H1 (cell line): ENCODE data around the gene FLVCR1. TPM values are rescaled to one million over a fixed set of nuclear protein-coding genes. Genes with fewer than 3 reads are reported as not detected.

Source experiments
- CTCF ChIA-PET: fragments of 300-600 bp; sonication (Branson Sonifier 250); formaldehyde crosslinking; loops from one replicate; lab custom pipeline; 2021; ENCODE audit not compliant: partially characterized antibody; lab: Charles Lee
- POLR2A ChIA-PET: fragments of 300-600 bp; sonication (Branson Sonifier 250); formaldehyde crosslinking; loops from one replicate; lab custom pipeline; 2021; ENCODE audit warnings: inconsistent platforms; ENCODE audit not compliant: partially characterized antibody; lab: Charles Lee
- DNase-seq, 2 experiments: peaks; one replicate each; pipeline versions ENCODE4 v3.0.0 to v3.0.0-alpha.2; 2010 to 2022; ENCODE audit warnings: low spot score in 2 of 2, low read depth in 1 of 2, mixed read lengths in 1 of 2
- FAIRE-seq: peaks from 2 replicates; lab custom pipeline; 2011; peaks lifted over from hg19 to GRCh38; lab: Jason Lieb, UNC
- H2AFZ ChIP-seq: 2 replicates; pipeline ENCODE4 v1.8.1; 2012; ENCODE audit warnings: low read length, inconsistent platforms
- H2AK5ac ChIP-seq: 2 replicates; pipeline ENCODE4 v1.6.1; 2013; ENCODE audit warnings: low read depth, low read length
- H2BK120ac ChIP-seq: replicated peaks from 2 replicates; pipeline ENCODE3; 2013; ENCODE audit warnings: low read depth, low read length, inconsistent platforms
- H2BK12ac ChIP-seq: 2 replicates; pipeline ENCODE4 v1.6.1; 2013; ENCODE audit warnings: low read depth, low read length
- H2BK15ac ChIP-seq: 2 replicates; pipeline ENCODE4 v1.6.1; 2013; ENCODE audit warnings: low read length
- H2BK20ac ChIP-seq: 2 replicates; pipeline ENCODE4 v1.6.1; 2013; ENCODE audit warnings: low read length
- H2BK5ac ChIP-seq: 2 replicates; pipeline ENCODE4 v1.6.1; 2013; ENCODE audit warnings: low read depth, low read length
- H3K14ac ChIP-seq: 2 replicates; pipeline ENCODE4 v1.6.1; 2013; ENCODE audit warnings: inconsistent platforms; ENCODE audit not compliant: insufficient read length
- H3K18ac ChIP-seq: 2 replicates; pipeline ENCODE4 v1.6.1; 2013; ENCODE audit warnings: low read length; ENCODE audit errors: extremely low read depth
- H3K23ac ChIP-seq: 2 replicates; pipeline ENCODE4 v1.6.1; 2013; ENCODE audit warnings: inconsistent platforms; ENCODE audit not compliant: insufficient read length
- H3K23me2 ChIP-seq: 2 replicates; pipeline ENCODE4 v1.6.1; 2013; ENCODE audit warnings: low read depth, low read length
- H3K27ac ChIP-seq: 2 replicates; pipeline ENCODE4 v1.6.1; 2011; ENCODE audit warnings: low read depth, low read length, inconsistent platforms
- H3K27me3 ChIP-seq, 4 experiments: replicated peaks in 1 of 4; 1 replicate in 1 of 4; 2 replicates in 3 of 4; pipeline versions ENCODE4 v1.6.1 to v1.8.1; 2011 to 2013; ENCODE audit warnings: low read length in 3 of 4, mild to moderate bottlenecking in 3 of 4, inconsistent platforms in 2 of 4, mixed read lengths in 2 of 4, moderate library complexity in 1 of 4; ENCODE audit not compliant: control insufficient read depth in 3 of 4, insufficient read depth in 3 of 4; ENCODE audit errors: extremely low read depth in 1 of 4
- H3K36me3 ChIP-seq, 4 experiments: 2 replicates each; pipeline versions ENCODE4 v1.6.1 to v1.8.1; 2011 to 2013; ENCODE audit warnings: mild to moderate bottlenecking in 4 of 4, low read length in 3 of 4, moderate library complexity in 2 of 4, control low read depth in 1 of 4, inconsistent platforms in 1 of 4; ENCODE audit not compliant: insufficient read depth in 4 of 4, control insufficient read depth in 2 of 4
- H3K4ac ChIP-seq: replicated peaks from 2 replicates; pipeline ENCODE3; 2013; ENCODE audit warnings: low read length, low read depth, mixed read lengths, inconsistent platforms; ENCODE audit not compliant: insufficient read length
- H3K4me1 ChIP-seq, 4 experiments: replicated peaks in 1 of 4; 1 replicate in 1 of 4; 2 replicates in 3 of 4; pipeline versions ENCODE4 v1.6.1 to v1.8.1; 2011 to 2013; ENCODE audit warnings: low read length in 3 of 4, inconsistent platforms in 2 of 4, mixed read lengths in 1 of 4; ENCODE audit not compliant: insufficient read depth in 4 of 4, control insufficient read depth in 3 of 4
- H3K4me2 ChIP-seq, 2 experiments: 2 replicates each; pipeline versions ENCODE4 v1.6.1 to v1.8.1; 2011 to 2013; ENCODE audit warnings: low read depth in 2 of 2, low read length in 2 of 2, control low read depth in 1 of 2, inconsistent platforms in 1 of 2, mild to moderate bottlenecking in 1 of 2; ENCODE audit not compliant: insufficient read depth in 1 of 2
- H3K4me3 ChIP-seq, 4 experiments: fragments of 200-600, 300-600 bp in 1 of 4; sonication (generic), shearing (Covaris generic), sonication (Bioruptor Twin) in 1 of 4; 2 replicates each; pipeline versions ENCODE4 v1.5.1 to v1.8.1; 2011 to 2016; ENCODE audit warnings: low read length in 4 of 4, low read depth in 3 of 4, control low read depth in 2 of 4, inconsistent platforms in 2 of 4, mild to moderate bottlenecking in 2 of 4, mixed read lengths in 1 of 4, moderate library complexity in 1 of 4; ENCODE audit not compliant: insufficient read depth in 2 of 4; ENCODE audit errors: extremely low read depth in 1 of 4
- H3K56ac ChIP-seq: replicated peaks from 2 replicates; pipeline ENCODE3; 2013; ENCODE audit warnings: low read depth, mild to moderate bottlenecking, mixed read lengths, low read length, inconsistent platforms; ENCODE audit not compliant: insufficient read length
- H3K79me1 ChIP-seq: 2 replicates; pipeline ENCODE4 v1.6.1; 2013; ENCODE audit warnings: low read depth, low read length, control low read depth
- H3K79me2 ChIP-seq, 2 experiments: 2 replicates each; pipeline versions ENCODE4 v1.6.1 to v1.8.1; 2012 to 2013; ENCODE audit warnings: low read length in 2 of 2, mild to moderate bottlenecking in 2 of 2, inconsistent platforms in 1 of 2; ENCODE audit not compliant: insufficient read depth in 2 of 2, control insufficient read depth in 1 of 2
- H3K9ac ChIP-seq, 4 experiments: replicated peaks in 1 of 4; 1 replicate in 1 of 4; 2 replicates in 3 of 4; pipeline versions ENCODE4 v1.6.1 to v1.8.1; 2011 to 2013; ENCODE audit warnings: low read depth in 3 of 4, low read length in 3 of 4, control low read depth in 2 of 4, mild to moderate bottlenecking in 2 of 4, moderate library complexity in 2 of 4, inconsistent platforms in 1 of 4; ENCODE audit errors: extremely low read depth in 1 of 4
- H3K9me3 ChIP-seq, 2 experiments: 2 replicates each; pipeline versions ENCODE4 v1.6.1 to v1.8.1; 2012 to 2013; ENCODE audit warnings: mild to moderate bottlenecking in 2 of 2, moderate library complexity in 2 of 2, control low read depth in 1 of 2, inconsistent platforms in 1 of 2, low read depth in 1 of 2, low read length in 1 of 2, mixed read lengths in 1 of 2; ENCODE audit not compliant: insufficient read depth in 2 of 2
- H4K20me1 ChIP-seq, 2 experiments: replicated peaks in 1 of 2; 2 replicates each; pipeline versions ENCODE3 to v1.8.1; 2011 to 2013; ENCODE audit warnings: inconsistent platforms in 2 of 2, low read length in 2 of 2, mild to moderate bottlenecking in 1 of 2; ENCODE audit not compliant: insufficient read depth in 2 of 2, control insufficient read depth in 1 of 2
- H4K5ac ChIP-seq: 2 replicates; pipeline ENCODE4 v1.6.1; 2013; ENCODE audit warnings: low read length, low read depth, mixed read lengths, inconsistent platforms; ENCODE audit not compliant: insufficient read length
- H4K8ac ChIP-seq: 2 replicates; pipeline ENCODE4 v1.8.0; 2013; ENCODE audit warnings: mild to moderate bottlenecking, moderate library complexity, low read length, inconsistent platforms; ENCODE audit not compliant: insufficient read depth; ENCODE audit errors: extremely low read depth
- H4K91ac ChIP-seq: replicated peaks from 2 replicates; pipeline ENCODE3; 2013; ENCODE audit warnings: low read length, mixed read lengths, inconsistent platforms; ENCODE audit not compliant: insufficient read length
- ASH2L ChIP-seq: fragments of 200-600, 300-600 bp; sonication (generic); IDR thresholded peaks from one replicate; pipeline ENCODE4 v1.7.1; 2017; ENCODE audit warnings: low read length
- CHD1 ChIP-seq: IDR thresholded peaks from 2 replicates; pipeline ENCODE4 v1.6.1; 2012; ENCODE audit warnings: low read depth, low read length, improper control_type of control experiment
- CHD2 ChIP-seq: IDR thresholded peaks from 2 replicates; pipeline ENCODE4 v1.6.1; 2012; ENCODE audit warnings: low read length, improper control_type of control experiment
- EGR1 ChIP-seq: IDR thresholded peaks from 2 replicates; pipeline ENCODE4 v1.6.1; 2011; ENCODE audit warnings: low read depth, low read length, borderline replicate concordance
- EZH2 ChIP-seq: fragments of 200-600 bp; sonication (generic); IDR thresholded peaks from 2 replicates; pipeline ENCODE4 v1.7.1; 2012; ENCODE audit warnings: low read depth, mild to moderate bottlenecking, moderate library complexity, low read length, inconsistent platforms; ENCODE audit not compliant: severe bottlenecking
- JUND ChIP-seq: IDR thresholded peaks from 2 replicates; pipeline ENCODE4 v1.6.1; 2011; ENCODE audit warnings: mild to moderate bottlenecking, improper control_type of control experiment, low read length
- MAX ChIP-seq: IDR thresholded peaks from 2 replicates; pipeline ENCODE4 v1.6.1; 2012; ENCODE audit warnings: inconsistent platforms
- RAD21 ChIP-seq, 2 experiments: IDR thresholded peaks in 1 of 2; conservative IDR thresholded peaks in 1 of 2; 2 replicates each; pipeline ENCODE4 v1.6.1; 2011; ENCODE audit warnings: low read depth in 2 of 2, low read length in 2 of 2, improper control_type of control experiment in 1 of 2, inconsistent platforms in 1 of 2, mild to moderate bottlenecking in 1 of 2, moderate library complexity in 1 of 2
- RFX5 ChIP-seq: IDR thresholded peaks from 2 replicates; pipeline ENCODE4 v1.6.1; 2011; ENCODE audit warnings: low read depth, low read length, improper control_type of control experiment, borderline replicate concordance
- SIN3A ChIP-seq, 2 experiments: IDR thresholded peaks in 1 of 2; conservative IDR thresholded peaks in 1 of 2; 2 replicates each; pipeline ENCODE4 v1.6.1; 2011 to 2012; ENCODE audit warnings: low read length in 2 of 2, improper control_type of control experiment in 1 of 2, low read depth in 1 of 2, mild to moderate bottlenecking in 1 of 2
- SRF ChIP-seq: IDR thresholded peaks from 2 replicates; pipeline ENCODE4 v1.6.1; 2011; ENCODE audit warnings: mild to moderate bottlenecking, low read depth, low read length, moderate library complexity
- SUZ12 ChIP-seq: fragments of 200-600 bp; sonication (generic); IDR thresholded peaks from 2 replicates; pipeline ENCODE4 v1.6.1; 2012; ENCODE audit warnings: mild to moderate bottlenecking, inconsistent platforms, low read length, moderate library complexity, mixed read lengths
- ZNF274 ChIP-seq: IDR thresholded peaks from 2 replicates; pipeline ENCODE4 v1.7.0; 2012; ENCODE audit warnings: low read length, borderline replicate concordance; ENCODE audit errors: extremely low read depth
- WGBS, 2 experiments: shearing (Covaris generic) in 1 of 2; methylation state at CpG; one replicate each; pipeline versions ENCODE4 v1.1.6 to v1.1.7; 2013 to 2015; ENCODE audit warnings: low lambda C conversion rate in 2 of 2, mixed read lengths in 2 of 2, inconsistent platforms in 1 of 2, low coverage in 1 of 2, missing lambda C conversion rate in 1 of 2; ENCODE audit not compliant: insufficient replicate concordance in 2 of 2, insufficient coverage in 1 of 2, insufficient read length in 1 of 2; ENCODE audit errors: extremely low coverage in 1 of 2, missing lambda C conversion rate in 1 of 2; 5-methylcytosine and 5-hydroxymethylcytosine counted together
- polyA plus RNA-seq, 7 experiments: library from polyadenylated mRNA; depleted of rRNA in 3 of 7; stranded (reverse) in 5 of 7; unstranded in 2 of 7; fragments of >200 nt in 5 of 7; fragments of 200-250 nt in 2 of 7; gene quantifications; 1 replicate in 5 of 7; 2 replicates in 1 of 7; 4 replicates in 1 of 7; pipeline versions ENCODE4 v1.2.1 to v1.2.3, GENCODE V29; 2011 to 2013; ENCODE audit warnings: missing spikeins in 2 of 7, mixed read lengths in 2 of 7
- total RNA-seq: library from RNA; stranded (reverse); fragmentation: NEBNext Ultra II Directional; extraction: Animal tissue kit (Norgen Biotek cat#: 25700); gene quantifications from 2 replicates; pipeline ENCODE4 v1.2.1, GENCODE V29; 2021

The FLVCR1 gene
- total and polyA plus RNA-seq, 2 of the 8 experiments (the other 6 are each of a cell fraction or from before 2014, with no cell fraction given): 31.8 to 75.7 TPM

- H4K5ac ChIP-seq: no peak overlapping the region
- no peak overlapping the region for H3K23ac ChIP-seq
- peak overlapping the region; percentile 26; the same call in 1 of the 2 replicates for H3K18ac ChIP-seq
- FAIRE-seq (no peak), DNase-seq (peak in 1 of 2 experiments; percentile 36)
- H2BK20ac ChIP-seq: no peak overlapping the region
- H4K91ac ChIP-seq: peak overlapping the region; percentile 6
- no peak overlapping the region for H3K56ac ChIP-seq
- H3K27ac ChIP-seq: no peak overlapping the region
- no peaks in the 10 kb centered on the region; a peak in 1 of 8 replicates for H3K36me3 ChIP-seq
- no peaks in the 10 kb centered on the region for H4K20me1 ChIP-seq
- H2BK12ac ChIP-seq: peak overlapping the region; percentile 45; the same call in 1 of the 2 replicates
- H3K4me1 ChIP-seq: peaks cover 10 to 27% (median 20%) of the 10 kb centered on the region in 4 experiments
- H3K4me3 ChIP-seq: no peak overlapping the region
- no peak overlapping the region for H2BK5ac ChIP-seq
- ChIA-PET CTCF (interaction anchor here (0.7 to 1.5 kb wide), 4 partner anchors 28 to 76 kb away, joined by 3 to 7 read pairs (median 3); no protein-coding TSS in a partner anchor), POLR2A (interaction anchor here (1.5 to 2.3 kb wide), 5 partner anchors 9 to 60 kb away, joined by 4 to 15 read pairs (median 6); no protein-coding TSS in a partner anchor)
- H3K27me3 ChIP-seq: no peaks in the 10 kb centered on the region
- no peak overlapping the region for H3K14ac ChIP-seq
- H2AFZ ChIP-seq: no peak overlapping the region
- peaks cover 5% of the 10 kb centered on the region for H3K23me2 ChIP-seq
- no peaks in the 10 kb centered on the region; the same call in 1 of the 2 replicates for H3K79me1 ChIP-seq
- H3K4ac ChIP-seq: peak overlapping the region; percentile 55
- H3K9ac ChIP-seq: no peak overlapping the region
- peak overlapping the region; percentile 11 for H2BK120ac ChIP-seq
- H2AK5ac ChIP-seq: no peak overlapping the region
- WGBS, 2 experiments: 86% methylated on average over 2 of the region's 2 CpGs; no CpG with 5 or more reads in 1 of the 2 experiments
- H3K9me3 ChIP-seq: no peaks in the 10 kb centered on the region
- peaks cover 0 to 3% of the 10 kb centered on the region in 2 experiments; a peak in 1 of 4 replicates for H3K79me2 ChIP-seq
- no peak overlapping the region for H3K4me2 ChIP-seq
- H2BK15ac ChIP-seq: 0 out of 2 replicates have a peak overlapping the region, but pooled peaks have one; percentile 6
- no peak overlapping the region for H4K8ac ChIP-seq
- TF ChIP-seq ZNF274 (no peak), CHD1 (no peak), SUZ12 (no peak), EGR1 (no peak), RAD21 (IDR thresholded peaks at IDR 0.05 in 1 of 2, conservative IDR thresholded peaks at IDR 0.05 in 1 of 2; ENCODE audit: low read depth in 2 of 2, low read length in 2 of 2) (no peak), ASH2L (no peak), MAX (no peak), RFX5 (no peak), SIN3A (conservative IDR thresholded peaks at IDR 0.05 in 1 of 2, IDR thresholded peaks at IDR 0.05 in 1 of 2; ENCODE audit: low read depth in 1 of 2, low read length in 2 of 2) (no peak), EZH2 (no peak), CHD2 (no peak), JUND (no peak), SRF (no peak)
Measured at GRCh38 chr1:212918824-212919223, 60.7 kb downstream of the FLVCR1 start.
